GM12872 (cell line): Measurements from ENCODE around the gene TPD52L1.

ENCODE experiments used
- CTCF ChIP-seq: IDR thresholded peaks from 3 replicates; pipeline ENCODE4 v1.5.1; 2011; ENCODE audit warnings: low read depth, mild to moderate bottlenecking, low read length, moderate library complexity; ENCODE audit not compliant: insufficient read depth

Gene TPD52L1

DNA sequence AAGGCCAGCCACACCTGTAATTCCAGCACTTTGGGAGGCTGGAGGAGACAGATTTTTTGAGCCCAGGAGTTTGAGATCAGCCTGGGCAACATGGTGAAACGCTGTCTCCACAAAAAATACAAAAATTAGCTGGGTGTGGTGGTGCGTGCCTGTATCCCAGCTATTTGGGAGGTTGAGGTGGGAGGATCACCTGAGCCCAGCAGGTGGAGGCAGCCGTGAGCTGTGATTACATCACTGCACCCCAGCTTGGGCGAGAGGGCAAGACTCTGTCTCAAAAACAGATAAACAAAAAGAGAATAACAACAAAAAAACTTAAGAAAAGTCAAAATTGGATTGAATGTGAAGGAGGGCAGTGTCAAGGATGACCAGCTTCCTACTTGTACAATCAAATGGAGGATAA is 2.9 kb downstream of the TPD52L1 start:
- no peak for TF ChIP-seq CTCF

GRCh38 chr6:125157280-125157679 is 3.7 kb downstream of the TPD52L1 start:
- TF ChIP-seq CTCF = no peak

DNA sequence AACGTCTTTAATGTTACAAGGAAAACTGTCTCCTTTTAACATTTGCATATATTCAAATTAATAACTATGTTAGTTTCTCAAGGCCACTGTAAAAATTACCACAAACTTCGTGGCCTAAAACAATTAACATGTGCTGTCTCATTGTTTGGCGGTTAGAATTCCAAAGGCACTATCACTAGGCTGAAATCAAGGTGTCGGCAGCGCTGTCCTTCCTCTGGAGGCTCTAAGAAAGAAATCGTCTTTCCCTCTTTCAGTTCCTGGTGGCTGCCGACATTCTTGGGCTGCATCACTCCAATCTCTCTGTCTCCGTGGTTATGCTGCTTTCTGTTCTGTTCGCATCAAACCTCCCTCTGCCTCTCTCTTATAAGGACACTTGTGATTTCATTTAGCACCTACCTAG is 4.2 kb downstream of the TPD52L1 start:
- no peak for TF ChIP-seq CTCF

- no peak for TF ChIP-seq CTCF
Observed at GRCh38 chr6:125163811-125164210, 10.2 kb downstream of the TPD52L1 start.

DNA sequence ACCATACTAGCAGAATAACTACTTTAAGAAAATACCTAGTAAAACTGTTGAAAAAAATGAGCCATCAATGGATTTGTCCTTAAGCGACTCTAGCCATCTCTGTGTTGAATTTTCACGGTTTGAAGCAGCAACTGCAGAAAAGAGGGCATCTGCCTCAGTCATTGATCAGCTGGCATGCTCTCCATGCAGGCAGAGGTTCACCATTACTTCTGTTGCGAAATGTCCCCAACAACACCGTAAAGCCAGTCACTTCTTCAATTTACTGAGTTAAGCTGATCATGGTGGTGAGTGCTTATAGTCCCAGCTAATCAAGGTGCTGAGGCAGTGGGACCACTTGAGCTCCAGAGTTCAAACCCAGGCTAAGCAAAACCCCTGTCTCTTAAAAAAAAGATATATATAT is 11.1 kb downstream of the TPD52L1 start:
- no peak for TF ChIP-seq CTCF

DNA sequence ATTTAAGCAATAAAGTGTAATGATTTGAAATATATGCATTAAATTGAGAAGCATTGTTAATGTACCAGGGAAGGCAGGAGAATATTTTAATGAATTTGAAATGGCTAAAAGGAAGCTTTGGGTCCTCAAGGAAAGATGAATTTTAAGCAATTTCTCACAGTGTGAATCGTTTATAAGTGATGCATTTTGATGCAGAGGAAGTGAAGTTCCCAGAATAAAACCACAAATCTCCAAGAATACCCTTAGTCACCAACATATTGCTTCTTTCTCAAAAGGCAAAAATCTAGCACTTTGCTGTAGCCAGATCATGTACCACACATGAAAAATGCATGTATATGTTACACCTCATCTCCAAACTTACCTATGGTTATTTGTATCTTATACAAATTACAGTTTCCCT is 11.7 kb downstream of the TPD52L1 start:
- TF ChIP-seq CTCF = no peak

DNA sequence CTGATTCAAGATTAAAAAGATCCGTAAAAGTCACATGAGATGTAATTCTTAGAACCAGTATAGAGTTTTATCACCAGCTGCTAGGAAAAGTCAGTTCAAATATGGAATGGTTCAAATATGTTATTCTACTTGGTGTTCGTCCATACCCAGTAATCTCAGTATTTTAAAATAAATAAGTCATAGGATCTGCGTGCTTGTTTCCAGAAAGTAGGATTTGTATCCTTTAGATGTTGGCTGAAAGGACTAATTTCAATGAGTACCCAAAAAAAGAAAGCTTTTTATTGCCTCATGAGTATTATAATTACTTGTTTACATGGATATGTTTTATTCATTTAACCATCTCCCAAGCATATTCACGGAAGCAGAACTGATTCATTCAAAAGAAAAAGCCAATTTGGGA is 12.2 kb downstream of the TPD52L1 start:
- no peak for TF ChIP-seq CTCF

GRCh38 chr6:125166711-125167110 is 13.1 kb downstream of the TPD52L1 start:
- TF ChIP-seq CTCF = no peak
